SK-N-SH treated with all-trans-retinoic acid at 6 μM for 48 hours (cell line): Measurements from ENCODE around the gene LORICRIN.

Source experiments
- CREB5 ChIP-seq: fragments of 250-450 bp; sonication (Bioruptor Pico); IDR thresholded peaks from 2 replicates; pipeline ENCODE4 v1.5.1; 2020; ENCODE audit warnings: low read depth, mild to moderate bottlenecking, moderate library complexity
- CSDC2 ChIP-seq: fragments of 250-450 bp; sonication (Bioruptor Pico); IDR thresholded peaks from 2 replicates; pipeline ENCODE4 v1.5.0; 2020; ENCODE audit warnings: mild to moderate bottlenecking, moderate library complexity
- GLIS3 ChIP-seq: fragments of 250-450 bp; sonication (Bioruptor Pico); IDR thresholded peaks from 2 replicates; pipeline ENCODE4 v1.5.0; 2020; ENCODE audit warnings: mild to moderate bottlenecking, moderate library complexity
- OSR1 ChIP-seq: fragments of 250-450 bp; sonication (Bioruptor Pico); IDR thresholded peaks from 2 replicates; pipeline ENCODE4 v1.8.0; 2022; ENCODE audit warnings: moderate library complexity, mild to moderate bottlenecking, inconsistent platforms
- RARB ChIP-seq: fragments of 250-450 bp; sonication (Bioruptor Pico); IDR thresholded peaks from 2 replicates; pipeline ENCODE4 v1.8.0; 2021; ENCODE audit warnings: mild to moderate bottlenecking, moderate library complexity
- ZC3H10 ChIP-seq: fragments of 250-450 bp; sonication (Bioruptor Pico); IDR thresholded peaks from 2 replicates; pipeline ENCODE4 v1.5.1; 2021; ENCODE audit warnings: mild to moderate bottlenecking, moderate library complexity
- TF ChIP-seq, protein P1 (sequence below): fragments of 250-450 bp; sonication (Bioruptor Pico); IDR thresholded peaks from 2 replicates; pipeline ENCODE4 v1.8.0; 2021; ENCODE audit warnings: low read depth, mild to moderate bottlenecking, moderate library complexity, borderline replicate concordance

DNA sequence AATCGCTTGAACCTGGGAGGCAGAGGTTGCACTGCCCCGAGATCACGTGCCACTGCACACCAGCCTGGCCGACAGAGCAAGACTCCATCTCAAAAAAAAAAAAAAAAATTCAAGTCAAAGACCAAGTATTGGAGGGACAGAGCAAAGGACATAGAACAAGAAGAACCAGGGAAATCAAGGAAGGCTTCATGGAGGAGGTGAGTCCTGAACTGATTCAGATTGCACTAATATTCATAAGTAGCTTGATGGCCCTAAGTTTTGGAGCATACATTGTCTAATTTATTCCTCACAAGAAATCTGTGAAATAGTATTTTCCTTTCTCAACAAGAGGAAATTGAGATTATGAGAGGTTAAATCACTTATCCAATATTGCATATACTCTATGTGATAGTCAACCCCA, 46.0 kb upstream of the LORICRIN start:
- TF ChIP-seq RARB: no peak
- TF ChIP-seq GLIS3: no peak
- no peak for TF ChIP-seq CREB5 (CRISPR knock-in tag)
- no peak for TF ChIP-seq OSR1 (CRISPR knock-in tag)
- TF ChIP-seq ZC3H10 (CRISPR knock-in tag): no peak
- TF ChIP-seq, protein P1, sequence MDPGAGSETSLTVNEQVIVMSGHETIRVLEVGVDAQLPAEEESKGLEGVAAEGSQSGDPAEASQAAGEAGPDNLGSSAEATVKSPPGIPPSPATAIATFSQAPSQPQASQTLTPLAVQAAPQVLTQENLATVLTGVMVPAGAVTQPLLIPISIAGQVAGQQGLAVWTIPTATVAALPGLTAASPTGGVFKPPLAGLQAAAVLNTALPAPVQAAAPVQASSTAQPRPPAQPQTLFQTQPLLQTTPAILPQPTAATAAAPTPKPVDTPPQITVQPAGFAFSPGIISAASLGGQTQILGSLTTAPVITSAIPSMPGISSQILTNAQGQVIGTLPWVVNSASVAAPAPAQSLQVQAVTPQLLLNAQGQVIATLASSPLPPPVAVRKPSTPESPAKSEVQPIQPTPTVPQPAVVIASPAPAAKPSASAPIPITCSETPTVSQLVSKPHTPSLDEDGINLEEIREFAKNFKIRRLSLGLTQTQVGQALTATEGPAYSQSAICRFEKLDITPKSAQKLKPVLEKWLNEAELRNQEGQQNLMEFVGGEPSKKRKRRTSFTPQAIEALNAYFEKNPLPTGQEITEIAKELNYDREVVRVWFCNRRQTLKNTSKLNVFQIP: no peak
- TF ChIP-seq CSDC2 (CRISPR knock-in tag): no peak
